ENCODE results near the gene SIPA1L2.
A peak's percentile ranks its signal among the peaks of the same experiment; 100 is the strongest.

The SIPA1L2 gene

GRCh38 chr1:232589111-232589811 is 40.7 kb downstream of the SIPA1L2 start:
- DNase-seq = no peak

- no peak for DNase-seq
Measured at GRCh38 chr1:232587141-232588008, 42.6 kb downstream of the SIPA1L2 start.

GRCh38 chr1:232586679-232587078 is 43.3 kb downstream of the SIPA1L2 start:
- no peak for DNase-seq

GRCh38 chr1:232585486-232585885 is 44.4 kb downstream of the SIPA1L2 start:
- DNase-seq = peak in 1 of 4 experiments; percentile 30

GRCh38 chr1:232581932-232582331 is 48.0 kb downstream of the SIPA1L2 start:
- no peak for DNase-seq
